H1 (cell line): ENCODE data around the gene CEACAM21. TPM values are rescaled to one million over a fixed set of nuclear protein-coding genes. Genes with fewer than 3 reads are reported as not detected.

Source experiments
- CTCF ChIA-PET: fragments of 300-600 bp; sonication (Branson Sonifier 250); formaldehyde crosslinking; loops from one replicate; lab custom pipeline; 2021; ENCODE audit not compliant: partially characterized antibody; lab: Charles Lee
- POLR2A ChIA-PET: fragments of 300-600 bp; sonication (Branson Sonifier 250); formaldehyde crosslinking; loops from one replicate; lab custom pipeline; 2021; ENCODE audit warnings: inconsistent platforms; ENCODE audit not compliant: partially characterized antibody; lab: Charles Lee
- DNase-seq, 2 experiments: peaks; one replicate each; pipeline versions ENCODE4 v3.0.0 to v3.0.0-alpha.2; 2010 to 2022; ENCODE audit warnings: low spot score in 2 of 2, low read depth in 1 of 2, mixed read lengths in 1 of 2
- FAIRE-seq: peaks from 2 replicates; lab custom pipeline; 2011; peaks lifted over from hg19 to GRCh38; lab: Jason Lieb, UNC
- H2AFZ ChIP-seq: 2 replicates; pipeline ENCODE4 v1.8.1; 2012; ENCODE audit warnings: low read length, inconsistent platforms
- H2AK5ac ChIP-seq: 2 replicates; pipeline ENCODE4 v1.6.1; 2013; ENCODE audit warnings: low read depth, low read length
- H2BK120ac ChIP-seq: replicated peaks from 2 replicates; pipeline ENCODE3; 2013; ENCODE audit warnings: low read depth, low read length, inconsistent platforms
- H2BK12ac ChIP-seq: 2 replicates; pipeline ENCODE4 v1.6.1; 2013; ENCODE audit warnings: low read depth, low read length
- H2BK15ac ChIP-seq: 2 replicates; pipeline ENCODE4 v1.6.1; 2013; ENCODE audit warnings: low read length
- H2BK20ac ChIP-seq: 2 replicates; pipeline ENCODE4 v1.6.1; 2013; ENCODE audit warnings: low read length
- H2BK5ac ChIP-seq: 2 replicates; pipeline ENCODE4 v1.6.1; 2013; ENCODE audit warnings: low read depth, low read length
- H3K14ac ChIP-seq: 2 replicates; pipeline ENCODE4 v1.6.1; 2013; ENCODE audit warnings: inconsistent platforms; ENCODE audit not compliant: insufficient read length
- H3K18ac ChIP-seq: 2 replicates; pipeline ENCODE4 v1.6.1; 2013; ENCODE audit warnings: low read length; ENCODE audit errors: extremely low read depth
- H3K23ac ChIP-seq: 2 replicates; pipeline ENCODE4 v1.6.1; 2013; ENCODE audit warnings: inconsistent platforms; ENCODE audit not compliant: insufficient read length
- H3K23me2 ChIP-seq: 2 replicates; pipeline ENCODE4 v1.6.1; 2013; ENCODE audit warnings: low read depth, low read length
- H3K27ac ChIP-seq: 2 replicates; pipeline ENCODE4 v1.6.1; 2011; ENCODE audit warnings: low read depth, low read length, inconsistent platforms
- H3K27me3 ChIP-seq, 4 experiments: replicated peaks in 1 of 4; 1 replicate in 1 of 4; 2 replicates in 3 of 4; pipeline versions ENCODE4 v1.6.1 to v1.8.1; 2011 to 2013; ENCODE audit warnings: low read length in 3 of 4, mild to moderate bottlenecking in 3 of 4, inconsistent platforms in 2 of 4, mixed read lengths in 2 of 4, moderate library complexity in 1 of 4; ENCODE audit not compliant: control insufficient read depth in 3 of 4, insufficient read depth in 3 of 4; ENCODE audit errors: extremely low read depth in 1 of 4
- H3K36me3 ChIP-seq, 4 experiments: 2 replicates each; pipeline versions ENCODE4 v1.6.1 to v1.8.1; 2011 to 2013; ENCODE audit warnings: mild to moderate bottlenecking in 4 of 4, low read length in 3 of 4, moderate library complexity in 2 of 4, control low read depth in 1 of 4, inconsistent platforms in 1 of 4; ENCODE audit not compliant: insufficient read depth in 4 of 4, control insufficient read depth in 2 of 4
- H3K4ac ChIP-seq: replicated peaks from 2 replicates; pipeline ENCODE3; 2013; ENCODE audit warnings: low read length, low read depth, mixed read lengths, inconsistent platforms; ENCODE audit not compliant: insufficient read length
- H3K4me1 ChIP-seq, 4 experiments: replicated peaks in 1 of 4; 1 replicate in 1 of 4; 2 replicates in 3 of 4; pipeline versions ENCODE4 v1.6.1 to v1.8.1; 2011 to 2013; ENCODE audit warnings: low read length in 3 of 4, inconsistent platforms in 2 of 4, mixed read lengths in 1 of 4; ENCODE audit not compliant: insufficient read depth in 4 of 4, control insufficient read depth in 3 of 4
- H3K4me2 ChIP-seq, 2 experiments: 2 replicates each; pipeline versions ENCODE4 v1.6.1 to v1.8.1; 2011 to 2013; ENCODE audit warnings: low read depth in 2 of 2, low read length in 2 of 2, control low read depth in 1 of 2, inconsistent platforms in 1 of 2, mild to moderate bottlenecking in 1 of 2; ENCODE audit not compliant: insufficient read depth in 1 of 2
- H3K4me3 ChIP-seq, 4 experiments: fragments of 200-600, 300-600 bp in 1 of 4; sonication (generic), shearing (Covaris generic), sonication (Bioruptor Twin) in 1 of 4; 2 replicates each; pipeline versions ENCODE4 v1.5.1 to v1.8.1; 2011 to 2016; ENCODE audit warnings: low read length in 4 of 4, low read depth in 3 of 4, control low read depth in 2 of 4, inconsistent platforms in 2 of 4, mild to moderate bottlenecking in 2 of 4, mixed read lengths in 1 of 4, moderate library complexity in 1 of 4; ENCODE audit not compliant: insufficient read depth in 2 of 4; ENCODE audit errors: extremely low read depth in 1 of 4
- H3K56ac ChIP-seq: replicated peaks from 2 replicates; pipeline ENCODE3; 2013; ENCODE audit warnings: low read depth, mild to moderate bottlenecking, mixed read lengths, low read length, inconsistent platforms; ENCODE audit not compliant: insufficient read length
- H3K79me1 ChIP-seq: 2 replicates; pipeline ENCODE4 v1.6.1; 2013; ENCODE audit warnings: low read depth, low read length, control low read depth
- H3K79me2 ChIP-seq, 2 experiments: 2 replicates each; pipeline versions ENCODE4 v1.6.1 to v1.8.1; 2012 to 2013; ENCODE audit warnings: low read length in 2 of 2, mild to moderate bottlenecking in 2 of 2, inconsistent platforms in 1 of 2; ENCODE audit not compliant: insufficient read depth in 2 of 2, control insufficient read depth in 1 of 2
- H3K9ac ChIP-seq, 4 experiments: replicated peaks in 1 of 4; 1 replicate in 1 of 4; 2 replicates in 3 of 4; pipeline versions ENCODE4 v1.6.1 to v1.8.1; 2011 to 2013; ENCODE audit warnings: low read depth in 3 of 4, low read length in 3 of 4, control low read depth in 2 of 4, mild to moderate bottlenecking in 2 of 4, moderate library complexity in 2 of 4, inconsistent platforms in 1 of 4; ENCODE audit errors: extremely low read depth in 1 of 4
- H3K9me3 ChIP-seq, 2 experiments: 2 replicates each; pipeline versions ENCODE4 v1.6.1 to v1.8.1; 2012 to 2013; ENCODE audit warnings: mild to moderate bottlenecking in 2 of 2, moderate library complexity in 2 of 2, control low read depth in 1 of 2, inconsistent platforms in 1 of 2, low read depth in 1 of 2, low read length in 1 of 2, mixed read lengths in 1 of 2; ENCODE audit not compliant: insufficient read depth in 2 of 2
- H4K20me1 ChIP-seq, 2 experiments: replicated peaks in 1 of 2; 2 replicates each; pipeline versions ENCODE3 to v1.8.1; 2011 to 2013; ENCODE audit warnings: inconsistent platforms in 2 of 2, low read length in 2 of 2, mild to moderate bottlenecking in 1 of 2; ENCODE audit not compliant: insufficient read depth in 2 of 2, control insufficient read depth in 1 of 2
- H4K5ac ChIP-seq: 2 replicates; pipeline ENCODE4 v1.6.1; 2013; ENCODE audit warnings: low read length, low read depth, mixed read lengths, inconsistent platforms; ENCODE audit not compliant: insufficient read length
- H4K8ac ChIP-seq: 2 replicates; pipeline ENCODE4 v1.8.0; 2013; ENCODE audit warnings: mild to moderate bottlenecking, moderate library complexity, low read length, inconsistent platforms; ENCODE audit not compliant: insufficient read depth; ENCODE audit errors: extremely low read depth
- H4K91ac ChIP-seq: replicated peaks from 2 replicates; pipeline ENCODE3; 2013; ENCODE audit warnings: low read length, mixed read lengths, inconsistent platforms; ENCODE audit not compliant: insufficient read length
- ASH2L ChIP-seq: fragments of 200-600, 300-600 bp; sonication (generic); IDR thresholded peaks from one replicate; pipeline ENCODE4 v1.7.1; 2017; ENCODE audit warnings: low read length
- BRCA1 ChIP-seq: IDR thresholded peaks from 2 replicates; pipeline ENCODE4 v1.6.1; 2012; ENCODE audit warnings: low read depth, low read length, improper control_type of control experiment
- JUN ChIP-seq: IDR thresholded peaks from 2 replicates; pipeline ENCODE4 v1.6.1; 2011; ENCODE audit warnings: low read depth, mild to moderate bottlenecking, improper control_type of control experiment, low read length
- PHF8 ChIP-seq: fragments of 200-600 bp; sonication (generic); conservative IDR thresholded peaks from 2 replicates; pipeline ENCODE4 v1.7.1; 2012; ENCODE audit warnings: low read depth, mild to moderate bottlenecking, inconsistent platforms, low read length, moderate library complexity
- RNF2 ChIP-seq: fragments of 200-900, 300-1000 bp; sonication (generic); IDR thresholded peaks from 2 replicates; pipeline ENCODE4 v1.7.1; 2016; ENCODE audit warnings: borderline replicate concordance, low read depth, mild to moderate bottlenecking, antibody characterized with exemption, low read length; ENCODE audit not compliant: poor library complexity, severe bottlenecking; ENCODE audit errors: missing control alignments
- whole genome bisulfite sequencing, 2 experiments: shearing (Covaris generic) in 1 of 2; methylation state at CpG; one replicate each; pipeline versions ENCODE4 v1.1.6 to v1.1.7; 2013 to 2015; ENCODE audit warnings: low lambda C conversion rate in 2 of 2, mixed read lengths in 2 of 2, inconsistent platforms in 1 of 2, low coverage in 1 of 2, missing lambda C conversion rate in 1 of 2; ENCODE audit not compliant: insufficient replicate concordance in 2 of 2, insufficient coverage in 1 of 2, insufficient read length in 1 of 2; ENCODE audit errors: extremely low coverage in 1 of 2, missing lambda C conversion rate in 1 of 2; 5-methylcytosine and 5-hydroxymethylcytosine counted together
- polyA plus RNA-seq, 7 experiments: library from polyadenylated mRNA; depleted of rRNA in 3 of 7; stranded (reverse) in 5 of 7; unstranded in 2 of 7; fragments of >200 nt in 5 of 7; fragments of 200-250 nt in 2 of 7; gene quantifications; 1 replicate in 5 of 7; 2 replicates in 1 of 7; 4 replicates in 1 of 7; pipeline versions ENCODE4 v1.2.1 to v1.2.3, GENCODE V29; 2011 to 2013; ENCODE audit warnings: missing spikeins in 2 of 7, mixed read lengths in 2 of 7
- total RNA-seq: library from RNA; stranded (reverse); fragmentation: NEBNext Ultra II Directional; extraction: Animal tissue kit (Norgen Biotek cat#: 25700); gene quantifications from 2 replicates; pipeline ENCODE4 v1.2.1, GENCODE V29; 2021

CEACAM21 gene
- total and polyA plus RNA-seq, 2 of the 8 experiments (the other 6 are each of a cell fraction or from before 2014, with no cell fraction given), result not detected

DNA sequence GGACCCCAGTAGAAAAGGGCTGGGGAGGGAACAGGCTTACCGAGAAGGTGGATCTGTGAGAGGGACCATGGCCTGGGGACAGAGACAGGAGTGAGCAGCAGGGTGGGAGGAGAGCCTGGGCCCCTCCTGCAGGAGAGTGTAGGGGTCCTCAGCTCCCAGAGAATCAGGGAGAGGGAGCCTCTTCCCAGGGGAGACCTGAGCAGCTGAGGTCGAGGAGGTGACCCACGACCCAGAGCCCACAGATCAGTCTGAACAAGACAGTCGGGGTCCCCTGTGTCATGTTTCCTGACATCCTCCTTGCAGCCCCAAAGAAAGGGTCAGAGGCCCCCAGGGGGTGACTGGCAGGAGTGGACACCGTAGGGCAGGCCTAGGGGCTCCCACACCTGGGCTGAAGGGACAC, 44.2 kb downstream of the CEACAM21 start:
- Histone ChIP-seq H3K4me3 (no peak overlapping the region; a peak in 2 of 8 replicates), H2BK15ac (no peak overlapping the region), H3K79me1 (no peaks in the 10 kb centered on the region), H2BK120ac (no peak overlapping the region), H4K91ac (no peak overlapping the region), H3K9ac (no peak overlapping the region), H3K27me3 (0 out of 7 replicates have a peak, but pooled peaks cover 0 to 2% (median 0%) of the 10 kb centered on the region in 4 experiments), H3K23me2 (no peaks in the 10 kb centered on the region), H2BK12ac (no peak overlapping the region), H3K14ac (no peak overlapping the region), H2BK20ac (no peak overlapping the region), H3K27ac (no peak overlapping the region), H3K36me3 (no peaks in the 10 kb centered on the region), H3K18ac (no peak overlapping the region), H3K56ac (no peak overlapping the region), H3K4ac (no peak overlapping the region), H4K5ac (no peak overlapping the region), H3K23ac (no peak overlapping the region), H2BK5ac (no peak overlapping the region), H3K9me3 (peaks cover 74 to 87% of the 10 kb centered on the region in 2 experiments), H3K4me1 (no peaks in the 10 kb centered on the region), H4K8ac (no peak overlapping the region), H3K4me2 (no peak overlapping the region), H3K79me2 (no peaks in the 10 kb centered on the region), H2AK5ac (no peak overlapping the region), H2AFZ (no peak overlapping the region), H4K20me1 (no peaks in the 10 kb centered on the region)
- ChIA-PET POLR2A (no interaction called here), CTCF (no interaction called here)
- 80% methylated on average over 5 of the region's 5 CpGs; no CpG with 5 or more reads in 1 of the 2 experiments for WGBS, 2 experiments
- no peak for DNase-seq
- TF ChIP-seq RNF2, result no peak
- TF ChIP-seq ASH2L, result no peak
- TF ChIP-seq PHF8, result no peak
- TF ChIP-seq JUN, result no peak
- no peak for TF ChIP-seq BRCA1
- FAIRE-seq, result no peak
